GM18505 (cell line): Measurements from ENCODE around the gene PER3.

Source experiments
- ATAC-seq: cut with Tn5 transposase; IDR thresholded peaks from one replicate; pipeline ENCODE4 v1.9.1; 2021; ENCODE audit not compliant: unreplicated experiment
- POLR2A ChIP-seq: IDR thresholded peaks from 4 replicates; pipeline ENCODE4 v1.6.1; 2011; ENCODE audit warnings: borderline replicate concordance; ENCODE audit not compliant: insufficient read depth, insufficient read length; ENCODE audit errors: extremely low read depth

The PER3 gene

DNA sequence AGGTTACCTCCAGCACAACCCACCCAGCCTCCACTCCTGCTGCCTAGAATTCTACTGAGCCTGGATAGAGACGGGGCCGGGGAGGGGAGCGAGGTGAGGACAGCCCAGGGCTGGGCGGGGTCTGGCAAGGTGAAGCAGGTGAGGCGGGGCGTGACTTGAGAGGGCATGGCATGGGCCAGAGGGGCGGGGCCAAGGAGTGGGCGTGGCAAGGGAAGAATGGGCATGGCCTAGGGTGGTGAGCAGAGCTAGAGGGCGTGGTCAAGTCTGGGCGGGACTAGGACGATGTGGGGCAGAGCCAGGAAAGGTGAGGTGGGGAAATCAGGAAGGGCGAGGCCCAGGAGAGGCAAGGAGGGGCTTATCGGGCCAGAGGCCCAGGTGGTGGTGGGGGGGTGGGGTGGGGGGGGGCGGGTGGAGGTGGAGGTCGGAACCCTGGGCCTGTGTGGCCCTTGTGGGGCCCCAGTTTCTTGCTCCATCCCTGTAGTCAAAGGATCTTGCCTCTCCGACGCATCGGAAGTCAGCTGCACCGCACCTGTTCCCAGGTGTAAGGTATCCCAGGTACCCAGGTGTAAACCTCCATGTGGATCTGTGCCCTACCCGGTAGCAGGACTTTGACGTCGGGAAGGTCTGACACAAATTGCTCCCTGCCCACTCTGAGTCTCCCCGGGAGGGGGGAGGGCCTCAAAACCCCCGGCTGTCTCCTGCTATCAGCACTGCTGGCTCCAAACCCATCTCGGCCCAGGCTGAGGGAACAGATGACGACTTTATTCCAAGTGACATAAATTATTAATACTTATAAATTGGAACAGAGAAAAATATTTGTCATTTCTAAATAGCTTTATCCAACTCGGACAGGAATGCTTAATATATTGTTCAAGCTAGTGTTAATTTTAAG, 101.7 kb downstream of the PER3 start:
- ATAC-seq = no peak
- no peak for TF ChIP-seq POLR2A

- no peak for ATAC-seq
- no peak for TF ChIP-seq POLR2A
Measured at GRCh38 chr1:7886405-7886745, 102.3 kb downstream of the PER3 start.

GRCh38 chr1:7888248-7889081, 104.4 kb downstream of the PER3 start:
- ATAC-seq = no peak
- no peak for TF ChIP-seq POLR2A

- no peak for ATAC-seq
- no peak for TF ChIP-seq POLR2A
Measured at GRCh38 chr1:7890853-7891252, 106.8 kb downstream of the PER3 start.

GRCh38 chr1:7891804-7892203, 107.7 kb downstream of the PER3 start:
- no peak for TF ChIP-seq POLR2A
- no peak for ATAC-seq

GRCh38 chr1:7893529-7894180, 109.6 kb downstream of the PER3 start:
- TF ChIP-seq POLR2A = no peak
- no peak for ATAC-seq
